GM18907 (cell line): ENCODE results near the gene TMEM205.
"Not testable (repeated sequence)": the region's sequence is repeated elsewhere in the genome, so short reads cannot be mapped to it uniquely, and the experiment has no call there.

Experiments used
- ATAC-seq: cut with Tn5 transposase; IDR thresholded peaks from one replicate; pipeline ENCODE4 v1.9.1; 2021; ENCODE audit warnings: mild to moderate bottlenecking, moderate library complexity; ENCODE audit not compliant: unreplicated experiment

TMEM205 gene

GRCh38 chr19:11373166-11373884 is 27.3 kb upstream of the TMEM205 start:
- no peak for ATAC-seq

- ATAC-seq, result no peak
Observed at GRCh38 chr19:11370744-11371143, 24.7 kb upstream of the TMEM205 start.

GRCh38 chr19:11367528-11367927 is 21.5 kb upstream of the TMEM205 start:
- no peak for ATAC-seq

- ATAC-seq, result no peak
Observed at GRCh38 chr19:11365557-11366117, 19.6 kb upstream of the TMEM205 start.

- no peak for ATAC-seq
Observed at GRCh38 chr19:11364935-11365334, 18.9 kb upstream of the TMEM205 start.

GRCh38 chr19:11364296-11364904 is 18.3 kb upstream of the TMEM205 start:
- no peak for ATAC-seq

GRCh38 chr19:11363881-11364280 is 17.8 kb upstream of the TMEM205 start:
- ATAC-seq, result no peak

- no peak for ATAC-seq
Observed at GRCh38 chr19:11361771-11362731, 16.0 kb upstream of the TMEM205 start.

GRCh38 chr19:11361037-11361770 is 15.1 kb upstream of the TMEM205 start:
- ATAC-seq, result no peak

- ATAC-seq, result no peak
Observed at GRCh38 chr19:11359421-11359820, 13.4 kb upstream of the TMEM205 start.

- ATAC-seq, result no peak
Observed at GRCh38 chr19:11356676-11357550, 10.8 kb upstream of the TMEM205 start.

GRCh38 chr19:11356074-11356397 is 10.0 kb upstream of the TMEM205 start:
- ATAC-seq, result no peak

GRCh38 chr19:11355160-11356073 is 9.3 kb upstream of the TMEM205 start, which contains the start of gene PLPPR2:
TSS of gene PLPPR2 (plus strand) at chr19:11355432. CDS start at chr19:11357674, 2,242 bp downstream.
- no peak for ATAC-seq

GRCh38 chr19:11354102-11354501 is 8.0 kb upstream of the TMEM205 start:
- ATAC-seq, result not testable (repeated sequence)

- no peak for ATAC-seq
Observed at GRCh38 chr19:11349171-11349570, 3.1 kb upstream of the TMEM205 start.

- ATAC-seq, result no peak
Observed at GRCh38 chr19:11347546-11348039, 1.5 kb upstream of the TMEM205 start.

- ATAC-seq, result no peak
Observed at GRCh38 chr19:11345122-11345803, 805 bp downstream of the TMEM205 start.

GRCh38 chr19:11342429-11342828 is 3.6 kb downstream of the TMEM205 start:
- ATAC-seq, result no peak
